ENCODE measurements around the gene FBXO10. TPM values are rescaled to one million over a fixed set of nuclear protein-coding genes. Genes with fewer than 3 reads are reported as not detected.
A peak's percentile ranks its signal among the peaks of the same experiment; 100 is the strongest.
"Not testable (repeated sequence)": the region's sequence is repeated elsewhere in the genome, so short reads cannot be mapped to it uniquely, and the experiment has no call there.

The FBXO10 gene
- total and polyA plus RNA-seq, 2 of the 8 experiments (the other 6 are each of a cell fraction or from before 2014, with no cell fraction given), result 13.1 to 13.9 TPM

- H3K4ac ChIP-seq (replicated peaks; ENCODE audit: insufficient read length, low read depth, low read length); H2AFZ ChIP-seq (ENCODE audit: low read length); H3K79me1 ChIP-seq (ENCODE audit: low read depth, low read length); POLR2A ChIA-PET (ENCODE audit: partially characterized antibody); CTCF ChIA-PET (ENCODE audit: partially characterized antibody); H3K18ac ChIP-seq (ENCODE audit: extremely low read depth, low read length); H3K9me3 ChIP-seq (ENCODE audit: insufficient read depth in 2 of 2, low read depth in 1 of 2, low read length in 1 of 2); H2BK5ac ChIP-seq (ENCODE audit: low read depth, low read length); H2AK5ac ChIP-seq (ENCODE audit: low read depth, low read length); H3K23ac ChIP-seq (ENCODE audit: insufficient read length); H4K8ac ChIP-seq (ENCODE audit: extremely low read depth, insufficient read depth, low read length); H2BK15ac ChIP-seq (ENCODE audit: low read length); H4K91ac ChIP-seq (replicated peaks; ENCODE audit: insufficient read length, low read length); H4K5ac ChIP-seq (ENCODE audit: insufficient read length, low read depth, low read length); FAIRE-seq; H3K4me3 ChIP-seq (ENCODE audit: extremely low read depth in 1 of 4, insufficient read depth in 2 of 4, low read depth in 3 of 4, low read length in 4 of 4); H3K23me2 ChIP-seq (ENCODE audit: low read depth, low read length); H2BK12ac ChIP-seq (ENCODE audit: low read depth, low read length); H2BK120ac ChIP-seq (replicated peaks; ENCODE audit: low read depth, low read length); H4K20me1 ChIP-seq (replicated peaks in 1 of 2; ENCODE audit: control insufficient read depth in 1 of 2, insufficient read depth in 2 of 2, low read length in 2 of 2); DNase-seq (ENCODE audit: low read depth in 1 of 2, low spot score in 2 of 2); H3K36me3 ChIP-seq (ENCODE audit: control insufficient read depth in 2 of 4, insufficient read depth in 4 of 4, low read length in 3 of 4); H3K27me3 ChIP-seq (replicated peaks in 1 of 4; ENCODE audit: control insufficient read depth in 3 of 4, extremely low read depth in 1 of 4, insufficient read depth in 3 of 4, low read length in 3 of 4); H3K27ac ChIP-seq (ENCODE audit: low read depth, low read length); H3K14ac ChIP-seq (ENCODE audit: insufficient read length); H2BK20ac ChIP-seq (ENCODE audit: low read length); H3K9ac ChIP-seq (replicated peaks in 1 of 4; ENCODE audit: extremely low read depth in 1 of 4, low read depth in 3 of 4, low read length in 3 of 4); H3K56ac ChIP-seq (replicated peaks; ENCODE audit: insufficient read length, low read depth, low read length): not testable (repeated sequence)
- peaks cover 14 to 20% of the 10 kb centered on the region in 2 experiments for H3K79me2 ChIP-seq (ENCODE audit: control insufficient read depth in 1 of 2, insufficient read depth in 2 of 2, low read length in 2 of 2)
- peaks cover 2 to 17% (median 8%) of the 10 kb centered on the region in 4 experiments; a peak in 5 of 7 replicates for H3K4me1 ChIP-seq (replicated peaks in 1 of 4; ENCODE audit: control insufficient read depth in 3 of 4, insufficient read depth in 4 of 4, low read length in 3 of 4)
- 97% methylated on average over 16 of the region's 17 CpGs; no CpG with 5 or more reads in 1 of the 2 experiments for WGBS, 2 experiments (ENCODE audit: extremely low coverage in 1 of 2, insufficient coverage in 1 of 2, insufficient read length in 1 of 2, insufficient replicate concordance in 2 of 2, low coverage in 1 of 2, low lambda C conversion rate in 2 of 2, missing lambda C conversion rate in 1 of 2)
- peak overlapping the region in 1 of 2 experiments; percentile 88; a peak in 1 of 4 replicates for H3K4me2 ChIP-seq (ENCODE audit: insufficient read depth in 1 of 2, low read depth in 2 of 2, low read length in 2 of 2)
Observed at GRCh38 chr9:37467530-37467929, 108.7 kb downstream of the FBXO10 start.
